Adrenal gland (tissue), 5 donors: ENCODE results near the gene MNS1.

Source experiments
- CTCF ChIP-seq, 6 experiments: fragments of 450-650 bp in 4 of 6; fragments of 200-600 bp in 2 of 6; sonication (generic) in 1 of 6; IDR thresholded peaks; 1 replicate in 5 of 6; 2 replicates in 1 of 6; pipeline versions ENCODE4 v1.5.1 to v1.8.0; 2016 to 2021; ENCODE audit warnings: antibody characterized with exemption in 6 of 6, mild to moderate bottlenecking in 2 of 6, moderate library complexity in 1 of 6
- POLR2A ChIP-seq, 2 donors: fragments of 450-650 bp; IDR thresholded peaks; one replicate each; pipeline ENCODE4 v1.6.1; 2017; ENCODE audit warnings: antibody characterized with exemption in 2 of 2, mild to moderate bottlenecking in 2 of 2, moderate library complexity in 1 of 2
- donor health status: DM: no; HTN: no; CAD: no.

- TF ChIP-seq POLR2A (IDR thresholded peaks at IDR 0.05) (no peak), CTCF (IDR thresholded peaks at IDR 0.05) (no peak)
Measured at GRCh38 chr15:56425976-56426375, 39.0 kb downstream of the MNS1 start.
